DND-41 (cell line): ENCODE data around the gene VSIG10.

Source experiments
- ATAC-seq: fragments of 200-7000 bp; cut with Tn5 transposase; 3 replicates; pipeline ENCODE4 v1.9.1; 2021; ENCODE audit warnings: low read depth; ENCODE audit not compliant: insufficient read depth
- DNase-seq: peaks from one replicate; pipeline ENCODE4 v3.0.0-alpha.2; 2020
- H2AFZ ChIP-seq: 2 replicates; pipeline ENCODE4 v1.6.0; 2012; ENCODE audit warnings: low read depth, low read length
- H3K27ac ChIP-seq: 2 replicates; pipeline ENCODE4 v1.5.1; 2012; ENCODE audit warnings: low read length, inconsistent platforms
- H3K27me3 ChIP-seq: fragments of 200-600 bp; sonication (generic); 2 replicates; pipeline ENCODE4 v1.6.0; 2012; ENCODE audit warnings: low read length, mild to moderate bottlenecking, inconsistent platforms; ENCODE audit not compliant: insufficient read depth, poor library complexity
- H3K36me3 ChIP-seq: 2 replicates; pipeline ENCODE4 v1.5.1; 2012; ENCODE audit warnings: low read length, inconsistent platforms; ENCODE audit not compliant: insufficient read depth
- H3K4me1 ChIP-seq: 2 replicates; pipeline ENCODE4 v1.5.1; 2012; ENCODE audit warnings: mild to moderate bottlenecking, low read length; ENCODE audit not compliant: insufficient read depth
- H3K4me2 ChIP-seq: 2 replicates; pipeline ENCODE4 v1.6.0; 2012; ENCODE audit warnings: mild to moderate bottlenecking, moderate library complexity, low read length, inconsistent platforms; ENCODE audit not compliant: insufficient read depth
- H3K4me3 ChIP-seq, 2 experiments: fragments of 200-600 bp in 1 of 2; shearing (Covaris generic) in 1 of 2; 2 replicates each; pipeline ENCODE4 v1.5.1; 2012 to 2016; ENCODE audit warnings: inconsistent platforms in 2 of 2, low read length in 2 of 2, mild to moderate bottlenecking in 2 of 2, low read depth in 1 of 2, moderate library complexity in 1 of 2
- H3K79me2 ChIP-seq: 2 replicates; pipeline ENCODE4 v1.6.0; 2012; ENCODE audit warnings: low read length, inconsistent platforms; ENCODE audit not compliant: insufficient read depth
- H3K9ac ChIP-seq: 2 replicates; pipeline ENCODE4 v1.6.0; 2012; ENCODE audit warnings: low read depth, mild to moderate bottlenecking, inconsistent platforms, low read length, moderate library complexity
- H3K9me3 ChIP-seq: 2 replicates; pipeline ENCODE4 v1.5.1; 2012; ENCODE audit warnings: low read length, moderate library complexity, mild to moderate bottlenecking, inconsistent platforms; ENCODE audit not compliant: insufficient read depth, severe bottlenecking
- H4K20me1 ChIP-seq: 2 replicates; pipeline ENCODE4 v1.6.0; 2012; ENCODE audit warnings: low read length; ENCODE audit not compliant: insufficient read depth
- CTCF ChIP-seq: IDR thresholded peaks from 2 replicates; pipeline ENCODE4 v1.5.1; 2012; ENCODE audit warnings: borderline replicate concordance, low read length, moderate library complexity, mild to moderate bottlenecking; ENCODE audit not compliant: poor library complexity, severe bottlenecking; ENCODE audit errors: extremely low read depth
- EZH2 ChIP-seq: IDR thresholded peaks from 3 replicates; pipeline ENCODE4 v1.6.1; 2012; ENCODE audit warnings: borderline replicate concordance, low read depth, mild to moderate bottlenecking, moderate library complexity, low read length, inconsistent platforms; ENCODE audit not compliant: severe bottlenecking

The VSIG10 gene

GRCh38 chr12:118055865-118056773, 47.7 kb downstream of the VSIG10 start:
- H3K27me3 ChIP-seq = no peaks in the 10 kb centered on the region
- TF ChIP-seq CTCF = no peak
- TF ChIP-seq EZH2 = no peak
- no peak for ATAC-seq
- H3K4me1 ChIP-seq = peaks cover 19% of the 10 kb centered on the region
- H3K79me2 ChIP-seq = 0 out of 2 replicates have a peak, but pooled peaks cover 5% of the 10 kb centered on the region
- no peak overlapping the region for H3K9ac ChIP-seq
- no peaks in the 10 kb centered on the region for H3K9me3 ChIP-seq
- peaks cover 13% of the 10 kb centered on the region for H3K36me3 ChIP-seq
- H4K20me1 ChIP-seq = no peaks in the 10 kb centered on the region
- DNase-seq = no peak
- no peak overlapping the region for H3K27ac ChIP-seq
- no peak overlapping the region for H3K4me2 ChIP-seq
- no peak overlapping the region for H3K4me3 ChIP-seq
- H2AFZ ChIP-seq = no peak overlapping the region

DNA sequence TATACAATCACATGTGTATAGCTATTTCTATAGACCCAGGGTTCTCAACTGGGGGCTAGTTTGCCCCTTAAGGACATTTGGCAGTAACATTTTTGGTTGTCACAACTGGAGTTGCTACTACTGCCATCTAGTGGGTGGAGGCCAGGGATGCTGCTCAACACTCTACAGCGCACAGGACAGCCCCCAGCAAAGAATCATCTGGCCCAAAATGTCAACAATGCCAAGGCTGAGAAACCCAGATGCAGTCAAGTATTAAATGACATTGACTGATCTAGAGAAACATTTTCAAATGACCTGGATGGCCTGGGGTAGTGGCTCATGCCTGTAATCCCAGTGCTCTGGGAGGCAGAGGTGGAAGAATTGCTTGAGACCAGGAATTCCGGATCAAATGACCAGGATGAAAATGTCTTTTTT, 48.7 kb downstream of the VSIG10 start:
- Histone ChIP-seq H3K79me2 (0 out of 2 replicates have a peak, but pooled peaks cover 3% of the 10 kb centered on the region), H3K27me3 (no peaks in the 10 kb centered on the region), H3K4me1 (peaks cover 15% of the 10 kb centered on the region), H3K4me2 (no peak overlapping the region), H3K4me3 (no peak overlapping the region), H3K9me3 (no peaks in the 10 kb centered on the region), H3K27ac (no peak overlapping the region), H3K9ac (no peak overlapping the region), H2AFZ (no peak overlapping the region), H4K20me1 (no peaks in the 10 kb centered on the region), H3K36me3 (peaks cover 16% of the 10 kb centered on the region)
- DNase-seq (peak; percentile 76), ATAC-seq (peak; percentile 85)
- TF ChIP-seq CTCF (peak; percentile 88), EZH2 (no peak)

DNA sequence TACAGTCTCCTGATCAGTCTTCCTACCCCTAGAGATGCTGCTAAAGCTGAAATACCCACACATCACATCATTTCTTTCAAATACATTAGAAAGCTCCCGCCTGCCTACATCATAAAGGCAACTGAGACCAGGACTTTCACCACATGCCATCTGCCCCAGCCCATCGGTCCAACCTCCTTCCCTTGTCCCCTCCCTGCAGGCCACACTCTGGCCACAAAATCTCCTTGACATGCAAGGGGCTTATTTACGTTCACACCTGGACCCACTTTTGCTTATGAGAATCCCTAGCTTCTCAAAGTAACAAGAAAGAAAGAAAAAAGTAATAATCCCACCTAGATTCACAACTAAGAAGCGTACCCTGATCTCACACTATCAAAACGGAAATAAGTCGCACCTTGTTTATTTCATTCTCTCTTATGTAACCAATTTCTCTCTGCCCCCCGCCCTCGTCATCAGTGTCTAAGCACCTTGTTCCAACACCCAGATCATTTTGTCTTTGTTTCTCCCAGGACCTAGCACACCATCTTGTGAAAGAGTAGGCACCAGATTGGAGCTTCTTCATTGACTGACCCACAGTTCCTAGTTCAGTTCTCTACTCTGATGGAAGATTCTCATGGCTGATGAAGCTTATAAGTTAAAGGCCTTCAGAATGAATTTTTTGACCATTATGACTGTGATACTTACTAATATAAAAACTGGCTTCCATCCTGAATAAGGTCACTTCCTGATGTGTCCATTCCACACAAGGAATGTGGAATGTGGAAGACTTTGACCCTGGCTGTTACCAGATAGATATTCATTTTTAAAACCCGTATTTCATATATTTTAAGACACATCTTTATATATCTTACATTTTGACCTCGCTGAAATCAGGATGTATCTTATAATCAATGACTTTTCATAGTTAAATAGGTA, 50.5 kb downstream of the VSIG10 start:
- no peak overlapping the region for H3K27ac ChIP-seq
- no peak overlapping the region for H2AFZ ChIP-seq
- DNase-seq (no peak), ATAC-seq (no peak)
- H3K9me3 ChIP-seq = no peaks in the 10 kb centered on the region
- peaks cover 3% of the 10 kb centered on the region; the same call in 1 of the 2 replicates for H3K4me1 ChIP-seq
- H3K79me2 ChIP-seq = 0 out of 2 replicates have a peak, but pooled peaks cover 3% of the 10 kb centered on the region
- no peak overlapping the region for H3K9ac ChIP-seq
- no peak overlapping the region for H3K4me3 ChIP-seq
- H3K4me2 ChIP-seq = no peak overlapping the region
- TF ChIP-seq CTCF (no peak), EZH2 (no peak)
- no peaks in the 10 kb centered on the region for H3K27me3 ChIP-seq
- peaks cover 16% of the 10 kb centered on the region for H3K36me3 ChIP-seq
- H4K20me1 ChIP-seq = no peaks in the 10 kb centered on the region
